Neural progenitor cell (in vitro differentiated cells): ENCODE results near the gene GXYLT1.

ENCODE experiments used
- EZH2 ChIP-seq: fragments of 200-600 bp; sonication (generic); IDR thresholded peaks from 2 replicates; pipeline ENCODE4 v1.6.1; 2017; ENCODE audit warnings: antibody characterized with exemption, mild to moderate bottlenecking, moderate library complexity
- TF ChIP-seq, protein P1 (sequence below): fragments of 200-600 bp; sonication (generic); IDR thresholded peaks from 2 replicates; pipeline ENCODE4 v1.5.1; 2017; ENCODE audit warnings: antibody characterized with exemption, mild to moderate bottlenecking

DNA sequence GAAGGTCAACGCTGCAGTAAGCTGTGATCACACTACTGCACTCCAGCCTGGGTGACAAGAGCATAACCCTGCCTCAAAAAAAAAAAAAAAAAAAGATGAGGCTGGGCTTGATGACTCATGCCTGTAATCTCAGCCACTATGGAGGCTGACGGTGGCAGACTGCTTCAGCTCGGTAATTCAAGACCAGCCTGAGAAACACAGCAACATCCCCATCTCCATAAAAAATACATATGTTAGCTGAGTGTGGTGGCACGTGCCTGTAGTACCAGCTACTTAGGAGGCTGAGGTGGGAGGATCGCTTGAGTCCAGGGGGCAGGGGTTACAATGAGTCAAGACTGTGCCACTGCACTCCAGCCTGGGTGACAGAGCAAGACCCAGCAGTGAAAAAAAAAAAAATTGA lies 50.4 kb downstream of the GXYLT1 start:
- TF ChIP-seq, protein P1, sequence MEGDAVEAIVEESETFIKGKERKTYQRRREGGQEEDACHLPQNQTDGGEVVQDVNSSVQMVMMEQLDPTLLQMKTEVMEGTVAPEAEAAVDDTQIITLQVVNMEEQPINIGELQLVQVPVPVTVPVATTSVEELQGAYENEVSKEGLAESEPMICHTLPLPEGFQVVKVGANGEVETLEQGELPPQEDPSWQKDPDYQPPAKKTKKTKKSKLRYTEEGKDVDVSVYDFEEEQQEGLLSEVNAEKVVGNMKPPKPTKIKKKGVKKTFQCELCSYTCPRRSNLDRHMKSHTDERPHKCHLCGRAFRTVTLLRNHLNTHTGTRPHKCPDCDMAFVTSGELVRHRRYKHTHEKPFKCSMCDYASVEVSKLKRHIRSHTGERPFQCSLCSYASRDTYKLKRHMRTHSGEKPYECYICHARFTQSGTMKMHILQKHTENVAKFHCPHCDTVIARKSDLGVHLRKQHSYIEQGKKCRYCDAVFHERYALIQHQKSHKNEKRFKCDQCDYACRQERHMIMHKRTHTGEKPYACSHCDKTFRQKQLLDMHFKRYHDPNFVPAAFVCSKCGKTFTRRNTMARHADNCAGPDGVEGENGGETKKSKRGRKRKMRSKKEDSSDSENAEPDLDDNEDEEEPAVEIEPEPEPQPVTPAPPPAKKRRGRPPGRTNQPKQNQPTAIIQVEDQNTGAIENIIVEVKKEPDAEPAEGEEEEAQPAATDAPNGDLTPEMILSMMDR: no peak
- no peak for TF ChIP-seq EZH2
